ENCODE data around the gene PSMG4. TPM values are rescaled to one million over a fixed set of nuclear protein-coding genes. Genes with fewer than 3 reads are reported as not detected.

The PSMG4 gene
- total and polyA plus RNA-seq, 9 of the 15 experiments (the other 6 are each of a cell fraction or from before 2014, with no cell fraction given), result 12.9 to 185 (median 52.0) TPM

DNA sequence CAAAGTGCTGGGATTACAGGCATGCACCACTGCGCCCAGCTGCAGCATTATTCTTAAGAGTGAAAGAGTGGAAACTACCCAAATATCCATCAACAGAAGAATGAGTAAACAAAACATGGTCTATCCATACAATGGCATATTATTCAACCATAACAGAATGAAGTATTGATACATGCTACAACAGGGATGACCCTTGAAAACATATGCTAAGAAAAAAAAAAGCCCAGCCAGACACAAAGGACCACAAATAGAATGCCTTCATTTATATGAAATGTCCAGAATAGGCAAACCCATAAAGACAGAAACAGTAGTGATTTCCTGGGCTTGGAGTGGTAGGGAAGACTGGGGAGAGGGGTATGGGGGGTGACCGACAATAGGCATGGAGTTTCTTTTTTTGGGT lies 38.4 kb upstream of the PSMG4 start:
- Histone ChIP-seq H3K4me2 (ENCODE audit: insufficient read depth, low read length) (no peak overlapping the region), H3K4me3 (no peak overlapping the region), H3K4me1 (replicated peaks in 1 of 2; ENCODE audit: control insufficient read depth in 2 of 2, insufficient read depth in 2 of 2, low read length in 2 of 2) (peaks cover 0 to 5% of the 10 kb centered on the region in 2 experiments; a peak in 1 of 5 replicates), H3K9me1 (ENCODE audit: control insufficient read depth, insufficient read depth, low read length) (no peaks in the 10 kb centered on the region), H3K9me3 (replicated peaks; ENCODE audit: control insufficient read depth, insufficient read depth, low read depth, low read length) (no peaks in the 10 kb centered on the region), H3K9ac (ENCODE audit: insufficient read depth in 1 of 2, low read depth in 2 of 2, low read length in 2 of 2) (no peak overlapping the region), H3K36me3 (ENCODE audit: control insufficient read depth, insufficient read depth, low read length) (no peaks in the 10 kb centered on the region), H2AFZ (ENCODE audit: low read depth, low read length) (no peak overlapping the region), H4K20me1 (replicated peaks; ENCODE audit: control insufficient read depth, insufficient read depth, low read length) (no peaks in the 10 kb centered on the region), H3K79me2 (ENCODE audit: control insufficient read depth, insufficient read depth, low read length) (no peaks in the 10 kb centered on the region), H3K27ac (ENCODE audit: extremely low read depth, low read depth, low read length) (no peak overlapping the region), H3K27me3 (ENCODE audit: control insufficient read depth in 2 of 2, insufficient read depth in 2 of 2, low read length in 2 of 2) (peaks cover 21 to 39% of the 10 kb centered on the region in 2 experiments)
- ChIA-PET CTCF (ENCODE audit: low intra/inter-chr PET ratio) (no interaction called here), POLR2A (interaction anchor here (3.9 kb wide), 1 partner anchor 11 kb away, joined by 21 read pairs; no protein-coding TSS in a partner anchor)
- FAIRE-seq, result no peak
- no peak for DNase-seq (ENCODE audit: extremely low read depth in 1 of 4, low spot score in 3 of 4)
- WGBS (ENCODE audit: insufficient coverage, low coverage, missing lambda C conversion rate), result 13% methylated on average over 2 of the region's 2 CpGs
- no TSS peak for BruUV-seq (replicated peaks)
- ATAC-seq, result no peak
- intact Hi-C loops (cut with micrococcal nuclease), result no loop called here
- in situ Hi-C loops (cut with MboI), result no loop called here
- no peak for TF ChIP-seq YBX1 (IDR thresholded peaks at IDR 0.05)
- TF ChIP-seq, protein P1, sequence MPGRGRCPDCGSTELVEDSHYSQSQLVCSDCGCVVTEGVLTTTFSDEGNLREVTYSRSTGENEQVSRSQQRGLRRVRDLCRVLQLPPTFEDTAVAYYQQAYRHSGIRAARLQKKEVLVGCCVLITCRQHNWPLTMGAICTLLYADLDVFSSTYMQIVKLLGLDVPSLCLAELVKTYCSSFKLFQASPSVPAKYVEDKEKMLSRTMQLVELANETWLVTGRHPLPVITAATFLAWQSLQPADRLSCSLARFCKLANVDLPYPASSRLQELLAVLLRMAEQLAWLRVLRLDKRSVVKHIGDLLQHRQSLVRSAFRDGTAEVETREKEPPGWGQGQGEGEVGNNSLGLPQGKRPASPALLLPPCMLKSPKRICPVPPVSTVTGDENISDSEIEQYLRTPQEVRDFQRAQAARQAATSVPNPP (IDR thresholded peaks at IDR 0.05; ENCODE audit: borderline replicate concordance, insufficient read depth, insufficient read length), result no peak
- no peak for TF ChIP-seq NR2C2 (CRISPR knock-in tag; IDR thresholded peaks at IDR 0.05)
- TF ChIP-seq NR2C2 (tag; IDR thresholded peaks at IDR 0.05), result no peak
- TF ChIP-seq DACH1 (IDR thresholded peaks at IDR 0.05; ENCODE audit: partially characterized antibody), result no peak
- TF ChIP-seq, protein P2, sequence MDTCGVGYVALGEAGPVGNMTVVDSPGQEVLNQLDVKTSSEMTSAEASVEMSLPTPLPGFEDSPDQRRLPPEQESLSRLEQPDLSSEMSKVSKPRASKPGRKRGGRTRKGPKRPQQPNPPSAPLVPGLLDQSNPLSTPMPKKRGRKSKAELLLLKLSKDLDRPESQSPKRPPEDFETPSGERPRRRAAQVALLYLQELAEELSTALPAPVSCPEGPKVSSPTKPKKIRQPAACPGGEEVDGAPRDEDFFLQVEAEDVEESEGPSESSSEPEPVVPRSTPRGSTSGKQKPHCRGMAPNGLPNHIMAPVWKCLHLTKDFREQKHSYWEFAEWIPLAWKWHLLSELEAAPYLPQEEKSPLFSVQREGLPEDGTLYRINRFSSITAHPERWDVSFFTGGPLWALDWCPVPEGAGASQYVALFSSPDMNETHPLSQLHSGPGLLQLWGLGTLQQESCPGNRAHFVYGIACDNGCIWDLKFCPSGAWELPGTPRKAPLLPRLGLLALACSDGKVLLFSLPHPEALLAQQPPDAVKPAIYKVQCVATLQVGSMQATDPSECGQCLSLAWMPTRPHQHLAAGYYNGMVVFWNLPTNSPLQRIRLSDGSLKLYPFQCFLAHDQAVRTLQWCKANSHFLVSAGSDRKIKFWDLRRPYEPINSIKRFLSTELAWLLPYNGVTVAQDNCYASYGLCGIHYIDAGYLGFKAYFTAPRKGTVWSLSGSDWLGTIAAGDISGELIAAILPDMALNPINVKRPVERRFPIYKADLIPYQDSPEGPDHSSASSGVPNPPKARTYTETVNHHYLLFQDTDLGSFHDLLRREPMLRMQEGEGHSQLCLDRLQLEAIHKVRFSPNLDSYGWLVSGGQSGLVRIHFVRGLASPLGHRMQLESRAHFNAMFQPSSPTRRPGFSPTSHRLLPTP (IDR thresholded peaks at IDR 0.05; ENCODE audit: borderline replicate concordance, extremely low read depth, insufficient read length), result no peak
- TF ChIP-seq SRSF7 (optimal IDR thresholded peaks at IDR 0.05; ENCODE audit: low read depth, low read length), result no peak
- no peak for TF ChIP-seq RBBP5 (IDR thresholded peaks at IDR 0.05; ENCODE audit: borderline replicate concordance, insufficient read depth, low read length, poor library complexity, severe bottlenecking)
- TF ChIP-seq, protein P3, sequence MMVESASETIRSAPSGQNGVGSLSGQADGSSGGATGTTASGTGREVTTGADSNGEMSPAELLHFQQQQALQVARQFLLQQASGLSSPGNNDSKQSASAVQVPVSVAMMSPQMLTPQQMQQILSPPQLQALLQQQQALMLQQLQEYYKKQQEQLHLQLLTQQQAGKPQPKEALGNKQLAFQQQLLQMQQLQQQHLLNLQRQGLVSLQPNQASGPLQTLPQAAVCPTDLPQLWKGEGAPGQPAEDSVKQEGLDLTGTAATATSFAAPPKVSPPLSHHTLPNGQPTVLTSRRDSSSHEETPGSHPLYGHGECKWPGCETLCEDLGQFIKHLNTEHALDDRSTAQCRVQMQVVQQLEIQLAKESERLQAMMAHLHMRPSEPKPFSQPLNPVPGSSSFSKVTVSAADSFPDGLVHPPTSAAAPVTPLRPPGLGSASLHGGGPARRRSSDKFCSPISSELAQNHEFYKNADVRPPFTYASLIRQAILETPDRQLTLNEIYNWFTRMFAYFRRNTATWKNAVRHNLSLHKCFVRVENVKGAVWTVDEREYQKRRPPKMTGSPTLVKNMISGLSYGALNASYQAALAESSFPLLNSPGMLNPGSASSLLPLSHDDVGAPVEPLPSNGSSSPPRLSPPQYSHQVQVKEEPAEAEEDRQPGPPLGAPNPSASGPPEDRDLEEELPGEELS (CRISPR knock-in tag; IDR thresholded peaks at IDR 0.05; ENCODE audit: borderline replicate concordance), result no peak
- no peak for TF ChIP-seq ZNF699 (CRISPR knock-in tag; IDR thresholded peaks at IDR 0.05; ENCODE audit: insufficient replicate concordance)
- TF ChIP-seq, protein P4, sequence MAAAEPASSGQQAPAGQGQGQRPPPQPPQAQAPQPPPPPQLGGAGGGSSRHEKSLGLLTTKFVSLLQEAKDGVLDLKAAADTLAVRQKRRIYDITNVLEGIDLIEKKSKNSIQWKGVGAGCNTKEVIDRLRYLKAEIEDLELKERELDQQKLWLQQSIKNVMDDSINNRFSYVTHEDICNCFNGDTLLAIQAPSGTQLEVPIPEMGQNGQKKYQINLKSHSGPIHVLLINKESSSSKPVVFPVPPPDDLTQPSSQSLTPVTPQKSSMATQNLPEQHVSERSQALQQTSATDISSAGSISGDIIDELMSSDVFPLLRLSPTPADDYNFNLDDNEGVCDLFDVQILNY (CRISPR knock-in tag; IDR thresholded peaks at IDR 0.05), result no peak
- no peak for TF ChIP-seq CREB1 (IDR thresholded peaks at IDR 0.05)
- TF ChIP-seq CREB1 (CRISPR knock-in tag; IDR thresholded peaks at IDR 0.05), result no peak
- no peak for TF ChIP-seq MECOM (CRISPR knock-in tag; IDR thresholded peaks at IDR 0.05)
- no peak for TF ChIP-seq ADNP (tag; IDR thresholded peaks at IDR 0.05)
- no peak for TF ChIP-seq MYC (IDR thresholded peaks at IDR 0.05; ENCODE audit: low read depth, low read length)
- no peak for TF ChIP-seq MYC (CRISPR knock-in tag; IDR thresholded peaks at IDR 0.05; ENCODE audit: borderline replicate concordance, low read depth)
